K562 (cell line): ENCODE data around the gene HMCN2. TPM values are rescaled to one million over a fixed set of nuclear protein-coding genes. Genes with fewer than 3 reads are reported as not detected.

Experiments
- MGA ChIP-seq: fragments of 450-650 bp; IDR thresholded peaks from 2 replicates; pipeline ENCODE4 v1.6.1; 2016; ENCODE audit warnings: mild to moderate bottlenecking, moderate library complexity
- SMARCA5 ChIP-seq: fragments of 450-650 bp; IDR thresholded peaks from 2 replicates; pipeline ENCODE4 v1.6.1; 2016
- polyA plus RNA-seq, 8 experiments: library from polyadenylated mRNA; depleted of rRNA in 4 of 8; stranded (reverse) in 5 of 8; unstranded in 3 of 8; fragments of >200 nt; fragmentation: Nextera tagmentation in 2 of 8; fragmentation: Illumina TruSeq in 1 of 8; extraction: Ambion mirVana in 2 of 8; extraction: Trizol in 1 of 8; gene quantifications; 2 replicates each; pipeline versions ENCODE4 v1.2.1 to v1.2.3, GENCODE V29; 2011 to 2014; ENCODE audit warnings: inconsistent platforms in 1 of 8, missing spikeins in 1 of 8
- total RNA-seq, 7 experiments: library from RNA; depleted of rRNA in 6 of 7; stranded (reverse); fragments of >200 nt in 6 of 7; fragmentation: Illumina TruSeq in 2 of 7; extraction: Trizol in 2 of 7; gene quantifications; 2 replicates each; pipeline versions ENCODE4 v1.2.1 to v1.2.3, GENCODE V29; 2011 to 2021; ENCODE audit warnings: low replicate concordance in 1 of 7

Gene HMCN2
- total and polyA plus RNA-seq, 9 of the 15 experiments (the other 6 are each of a cell fraction or from before 2014, with no cell fraction given), result 0.01 TPM; not detected in 8

GRCh38 chr9:130290291-130291181 is 25.0 kb downstream of the HMCN2 start (continued):
- TF ChIP-seq MGA (no peak), SMARCA5 (no peak)
